SK-N-SH treated with all-trans-retinoic acid at 6 μM for 48 hours (cell line): ENCODE results near the gene CGA.

Source experiments
- ATAC-seq: fragments of 200-7000 bp; cut with Tn5 transposase; 3 replicates; pipeline ENCODE4 v1.9.1; 2020; ENCODE audit warnings: mild to moderate bottlenecking, moderate library complexity
- ARNTL ChIP-seq: fragments of 450-650 bp; formaldehyde crosslinking; IDR thresholded peaks from 2 replicates; pipeline ENCODE4 v1.5.0; 2020; ENCODE audit warnings: low read depth, mild to moderate bottlenecking, moderate library complexity, borderline replicate concordance
- BACH2 ChIP-seq: fragments of 250-450 bp; sonication (Bioruptor Pico); IDR thresholded peaks from 2 replicates; pipeline ENCODE4 v1.9.0; 2021; ENCODE audit warnings: mild to moderate bottlenecking, borderline replicate concordance
- CSDC2 ChIP-seq: fragments of 250-450 bp; sonication (Bioruptor Pico); IDR thresholded peaks from 2 replicates; pipeline ENCODE4 v1.5.0; 2020; ENCODE audit warnings: mild to moderate bottlenecking, moderate library complexity
- ESRRG ChIP-seq: fragments of 250-450 bp; sonication (Bioruptor Pico); IDR thresholded peaks from 2 replicates; pipeline ENCODE4 v1.6.1; 2021; ENCODE audit warnings: mild to moderate bottlenecking
- GLIS3 ChIP-seq: fragments of 250-450 bp; sonication (Bioruptor Pico); IDR thresholded peaks from 2 replicates; pipeline ENCODE4 v1.5.0; 2020; ENCODE audit warnings: mild to moderate bottlenecking, moderate library complexity
- ISL1 ChIP-seq: fragments of 250-450 bp; sonication (Bioruptor Pico); IDR thresholded peaks from 2 replicates; pipeline ENCODE4 v2.1.2; 2022; ENCODE audit warnings: mild to moderate bottlenecking, moderate library complexity
- OSR1 ChIP-seq: fragments of 250-450 bp; sonication (Bioruptor Pico); IDR thresholded peaks from 2 replicates; pipeline ENCODE4 v1.8.0; 2022; ENCODE audit warnings: moderate library complexity, mild to moderate bottlenecking, inconsistent platforms
- PPARA ChIP-seq: fragments of 250-450 bp; sonication (Bioruptor Pico); IDR thresholded peaks from 2 replicates; pipeline ENCODE4 v1.5.0; 2020; ENCODE audit warnings: mild to moderate bottlenecking, borderline replicate concordance
- RARB ChIP-seq: fragments of 250-450 bp; sonication (Bioruptor Pico); IDR thresholded peaks from 2 replicates; pipeline ENCODE4 v1.8.0; 2021; ENCODE audit warnings: mild to moderate bottlenecking, moderate library complexity
- SNAI2 ChIP-seq: fragments of 250-450 bp; sonication (Bioruptor Pico); IDR thresholded peaks from 2 replicates; pipeline ENCODE4 v1.5.0; 2020; ENCODE audit warnings: mild to moderate bottlenecking, moderate library complexity
- TCF4 ChIP-seq: fragments of 250-450 bp; sonication (Bioruptor Pico); IDR thresholded peaks from 2 replicates; pipeline ENCODE4 v1.8.0; 2021; ENCODE audit warnings: mild to moderate bottlenecking, moderate library complexity, borderline replicate concordance
- TOX ChIP-seq: fragments of 250-450 bp; sonication (Bioruptor Pico); IDR thresholded peaks from 2 replicates; pipeline ENCODE4 v1.8.0; 2021; ENCODE audit warnings: mild to moderate bottlenecking, moderate library complexity, borderline replicate concordance
- ZC3H10 ChIP-seq: fragments of 250-450 bp; sonication (Bioruptor Pico); IDR thresholded peaks from 2 replicates; pipeline ENCODE4 v1.5.1; 2021; ENCODE audit warnings: mild to moderate bottlenecking, moderate library complexity
- ZFP3 ChIP-seq: fragments of 250-450 bp; sonication (Bioruptor Pico); IDR thresholded peaks from 2 replicates; pipeline ENCODE4 v1.5.0; 2020; ENCODE audit warnings: mild to moderate bottlenecking, moderate library complexity
- ZFP30 ChIP-seq: fragments of 450-650 bp; formaldehyde crosslinking; IDR thresholded peaks from 2 replicates; pipeline ENCODE4 v1.5.0; 2022; ENCODE audit warnings: mild to moderate bottlenecking, moderate library complexity
- ZNF565 ChIP-seq: fragments of 450-650 bp; formaldehyde crosslinking; conservative IDR thresholded peaks from 2 replicates; pipeline ENCODE4 v1.5.0; 2020; ENCODE audit warnings: low read depth, mild to moderate bottlenecking, moderate library complexity
- ZNF70 ChIP-seq: fragments of 450-650 bp; formaldehyde crosslinking; IDR thresholded peaks from 2 replicates; pipeline ENCODE4 v1.5.0; 2020; ENCODE audit warnings: mild to moderate bottlenecking, moderate library complexity
- ZNF8 ChIP-seq: fragments of 450-650 bp; formaldehyde crosslinking; IDR thresholded peaks from 2 replicates; pipeline ENCODE4 v1.5.0; 2020; ENCODE audit warnings: mild to moderate bottlenecking, moderate library complexity
- TF ChIP-seq, protein P1 (sequence below): fragments of 250-450 bp; sonication (Bioruptor Pico); IDR thresholded peaks from 2 replicates; pipeline ENCODE4 v1.5.0; 2020; ENCODE audit warnings: mild to moderate bottlenecking, moderate library complexity
- TF ChIP-seq, protein P2 (sequence below): fragments of 250-450 bp; sonication (Bioruptor Pico); IDR thresholded peaks from 2 replicates; pipeline ENCODE4 v1.8.0; 2020; ENCODE audit warnings: mild to moderate bottlenecking, moderate library complexity, borderline replicate concordance
- TF ChIP-seq, protein P3 (sequence below): fragments of 250-450 bp; sonication (Bioruptor Pico); IDR thresholded peaks from 2 replicates; pipeline ENCODE4 v1.5.1; 2020; ENCODE audit warnings: low read depth, mild to moderate bottlenecking, moderate library complexity
- TF ChIP-seq, protein P4 (sequence below): fragments of 250-450 bp; sonication (Bioruptor Pico); IDR thresholded peaks from 2 replicates; pipeline ENCODE4 v1.8.0; 2021; ENCODE audit warnings: low read depth, mild to moderate bottlenecking, moderate library complexity, borderline replicate concordance
- TF ChIP-seq, protein P5 (sequence below): fragments of 250-450 bp; sonication (Bioruptor Pico); IDR thresholded peaks from 2 replicates; pipeline ENCODE4 v1.5.1; 2021; ENCODE audit warnings: mild to moderate bottlenecking, moderate library complexity

CGA gene

DNA sequence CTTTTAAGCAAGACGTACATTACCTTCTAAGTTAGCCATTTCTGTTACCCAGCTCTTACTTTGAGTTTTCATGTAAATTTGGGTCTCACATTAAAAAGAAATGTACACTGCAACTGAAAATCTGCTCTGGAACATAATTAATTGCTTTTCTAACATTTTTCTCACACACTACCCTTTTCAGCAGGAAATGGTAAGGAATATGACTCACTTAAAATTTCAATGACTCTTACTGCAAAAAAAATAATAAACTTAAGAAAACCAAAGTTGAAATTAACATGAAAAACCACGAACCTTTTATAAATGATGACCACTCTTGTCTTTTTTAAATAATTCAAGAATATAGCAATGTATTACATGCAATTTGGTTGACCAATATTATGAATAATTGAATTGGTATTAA is 1.3 kb downstream of the CGA start (continued):
- TF ChIP-seq, protein P1, sequence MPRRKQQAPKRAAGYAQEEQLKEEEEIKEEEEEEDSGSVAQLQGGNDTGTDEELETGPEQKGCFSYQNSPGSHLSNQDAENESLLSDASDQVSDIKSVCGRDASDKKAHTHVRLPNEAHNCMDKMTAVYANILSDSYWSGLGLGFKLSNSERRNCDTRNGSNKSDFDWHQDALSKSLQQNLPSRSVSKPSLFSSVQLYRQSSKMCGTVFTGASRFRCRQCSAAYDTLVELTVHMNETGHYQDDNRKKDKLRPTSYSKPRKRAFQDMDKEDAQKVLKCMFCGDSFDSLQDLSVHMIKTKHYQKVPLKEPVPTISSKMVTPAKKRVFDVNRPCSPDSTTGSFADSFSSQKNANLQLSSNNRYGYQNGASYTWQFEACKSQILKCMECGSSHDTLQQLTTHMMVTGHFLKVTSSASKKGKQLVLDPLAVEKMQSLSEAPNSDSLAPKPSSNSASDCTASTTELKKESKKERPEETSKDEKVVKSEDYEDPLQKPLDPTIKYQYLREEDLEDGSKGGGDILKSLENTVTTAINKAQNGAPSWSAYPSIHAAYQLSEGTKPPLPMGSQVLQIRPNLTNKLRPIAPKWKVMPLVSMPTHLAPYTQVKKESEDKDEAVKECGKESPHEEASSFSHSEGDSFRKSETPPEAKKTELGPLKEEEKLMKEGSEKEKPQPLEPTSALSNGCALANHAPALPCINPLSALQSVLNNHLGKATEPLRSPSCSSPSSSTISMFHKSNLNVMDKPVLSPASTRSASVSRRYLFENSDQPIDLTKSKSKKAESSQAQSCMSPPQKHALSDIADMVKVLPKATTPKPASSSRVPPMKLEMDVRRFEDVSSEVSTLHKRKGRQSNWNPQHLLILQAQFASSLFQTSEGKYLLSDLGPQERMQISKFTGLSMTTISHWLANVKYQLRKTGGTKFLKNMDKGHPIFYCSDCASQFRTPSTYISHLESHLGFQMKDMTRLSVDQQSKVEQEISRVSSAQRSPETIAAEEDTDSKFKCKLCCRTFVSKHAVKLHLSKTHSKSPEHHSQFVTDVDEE: no peak
- no peak for TF ChIP-seq SNAI2 (CRISPR knock-in tag)
- TF ChIP-seq, protein P2, sequence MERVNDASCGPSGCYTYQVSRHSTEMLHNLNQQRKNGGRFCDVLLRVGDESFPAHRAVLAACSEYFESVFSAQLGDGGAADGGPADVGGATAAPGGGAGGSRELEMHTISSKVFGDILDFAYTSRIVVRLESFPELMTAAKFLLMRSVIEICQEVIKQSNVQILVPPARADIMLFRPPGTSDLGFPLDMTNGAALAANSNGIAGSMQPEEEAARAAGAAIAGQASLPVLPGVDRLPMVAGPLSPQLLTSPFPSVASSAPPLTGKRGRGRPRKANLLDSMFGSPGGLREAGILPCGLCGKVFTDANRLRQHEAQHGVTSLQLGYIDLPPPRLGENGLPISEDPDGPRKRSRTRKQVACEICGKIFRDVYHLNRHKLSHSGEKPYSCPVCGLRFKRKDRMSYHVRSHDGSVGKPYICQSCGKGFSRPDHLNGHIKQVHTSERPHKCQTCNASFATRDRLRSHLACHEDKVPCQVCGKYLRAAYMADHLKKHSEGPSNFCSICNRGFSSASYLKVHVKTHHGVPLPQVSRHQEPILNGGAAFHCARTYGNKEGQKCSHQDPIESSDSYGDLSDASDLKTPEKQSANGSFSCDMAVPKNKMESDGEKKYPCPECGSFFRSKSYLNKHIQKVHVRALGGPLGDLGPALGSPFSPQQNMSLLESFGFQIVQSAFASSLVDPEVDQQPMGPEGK (CRISPR knock-in tag): no peak

DNA sequence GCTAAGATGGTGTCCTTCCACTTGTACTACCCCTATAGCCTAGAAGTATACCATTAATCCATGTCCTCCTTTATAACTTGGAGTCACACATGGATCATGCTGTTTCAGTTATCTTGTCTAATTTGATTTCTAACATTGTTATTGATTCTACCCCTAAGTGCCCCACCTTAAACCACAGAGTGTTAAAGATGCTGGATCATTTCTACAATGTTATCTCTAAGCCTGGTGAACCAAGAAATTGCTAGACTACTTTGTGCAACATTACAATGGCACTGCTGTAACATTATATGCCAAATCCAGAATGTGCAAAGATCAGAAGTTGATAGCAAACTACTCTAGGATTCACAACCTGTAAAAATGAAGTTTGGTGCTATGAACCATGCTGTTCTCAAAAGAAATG is 1.7 kb downstream of the CGA start:
- no peak for ATAC-seq
- no peak for TF ChIP-seq BACH2 (CRISPR knock-in tag)
- no peak for TF ChIP-seq ZFP3 (CRISPR knock-in tag)
- TF ChIP-seq ARNTL (CRISPR knock-in tag): no peak
- TF ChIP-seq, all 23 proteins: peak for 0

DNA sequence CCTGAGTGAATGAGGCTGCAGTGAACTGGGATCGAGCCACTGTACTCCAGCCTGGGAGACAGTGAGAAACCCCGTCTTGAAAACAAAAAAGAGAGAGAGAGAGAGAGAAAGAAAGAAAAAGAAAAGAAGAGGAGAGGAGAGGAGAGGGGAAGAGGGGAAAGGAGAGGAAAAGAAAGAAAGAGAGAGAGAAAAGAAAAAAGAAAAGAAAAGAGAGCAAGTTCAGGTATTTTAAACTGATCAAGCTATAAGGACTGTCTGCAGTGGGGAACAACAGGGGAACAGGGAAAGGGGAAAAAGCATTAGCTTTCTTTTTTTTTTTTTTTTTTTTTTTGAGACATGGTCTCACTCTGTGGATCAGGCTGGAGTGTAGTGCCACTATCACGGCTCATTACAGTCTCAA is 2.5 kb downstream of the CGA start:
- no peak for TF ChIP-seq SNAI2 (CRISPR knock-in tag)
- TF ChIP-seq BACH2 (CRISPR knock-in tag): no peak
- TF ChIP-seq PPARA (CRISPR knock-in tag): no peak
- TF ChIP-seq ARNTL (CRISPR knock-in tag): no peak
- no peak for TF ChIP-seq GLIS3 (CRISPR knock-in tag)
- TF ChIP-seq, protein P3, sequence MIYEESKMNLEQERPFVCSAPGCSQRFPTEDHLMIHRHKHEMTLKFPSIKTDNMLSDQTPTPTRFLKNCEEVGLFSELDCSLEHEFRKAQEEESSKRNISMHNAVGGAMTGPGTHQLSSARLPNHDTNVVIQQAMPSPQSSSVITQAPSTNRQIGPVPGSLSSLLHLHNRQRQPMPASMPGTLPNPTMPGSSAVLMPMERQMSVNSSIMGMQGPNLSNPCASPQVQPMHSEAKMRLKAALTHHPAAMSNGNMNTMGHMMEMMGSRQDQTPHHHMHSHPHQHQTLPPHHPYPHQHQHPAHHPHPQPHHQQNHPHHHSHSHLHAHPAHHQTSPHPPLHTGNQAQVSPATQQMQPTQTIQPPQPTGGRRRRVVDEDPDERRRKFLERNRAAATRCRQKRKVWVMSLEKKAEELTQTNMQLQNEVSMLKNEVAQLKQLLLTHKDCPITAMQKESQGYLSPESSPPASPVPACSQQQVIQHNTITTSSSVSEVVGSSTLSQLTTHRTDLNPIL: no peak
- TF ChIP-seq ZFP30 (CRISPR knock-in tag): no peak
- TF ChIP-seq ESRRG (CRISPR knock-in tag): no peak
- TF ChIP-seq ZNF565 (CRISPR knock-in tag): no peak
- no peak for TF ChIP-seq ZNF70 (CRISPR knock-in tag)
- TF ChIP-seq ZNF8 (CRISPR knock-in tag): no peak
- no peak for TF ChIP-seq ZFP3 (CRISPR knock-in tag)
- TF ChIP-seq ISL1 (CRISPR knock-in tag): no peak
- no peak for TF ChIP-seq ZC3H10 (CRISPR knock-in tag)
- TF ChIP-seq, protein P4, sequence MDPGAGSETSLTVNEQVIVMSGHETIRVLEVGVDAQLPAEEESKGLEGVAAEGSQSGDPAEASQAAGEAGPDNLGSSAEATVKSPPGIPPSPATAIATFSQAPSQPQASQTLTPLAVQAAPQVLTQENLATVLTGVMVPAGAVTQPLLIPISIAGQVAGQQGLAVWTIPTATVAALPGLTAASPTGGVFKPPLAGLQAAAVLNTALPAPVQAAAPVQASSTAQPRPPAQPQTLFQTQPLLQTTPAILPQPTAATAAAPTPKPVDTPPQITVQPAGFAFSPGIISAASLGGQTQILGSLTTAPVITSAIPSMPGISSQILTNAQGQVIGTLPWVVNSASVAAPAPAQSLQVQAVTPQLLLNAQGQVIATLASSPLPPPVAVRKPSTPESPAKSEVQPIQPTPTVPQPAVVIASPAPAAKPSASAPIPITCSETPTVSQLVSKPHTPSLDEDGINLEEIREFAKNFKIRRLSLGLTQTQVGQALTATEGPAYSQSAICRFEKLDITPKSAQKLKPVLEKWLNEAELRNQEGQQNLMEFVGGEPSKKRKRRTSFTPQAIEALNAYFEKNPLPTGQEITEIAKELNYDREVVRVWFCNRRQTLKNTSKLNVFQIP (CRISPR knock-in tag): no peak
- no peak for TF ChIP-seq RARB
- no peak for TF ChIP-seq TOX
- TF ChIP-seq CSDC2 (CRISPR knock-in tag): no peak
- no peak for TF ChIP-seq TCF4 (CRISPR knock-in tag)
- no peak for TF ChIP-seq OSR1
- TF ChIP-seq, all 23 proteins: peak for 0
- no peak for ATAC-seq

DNA sequence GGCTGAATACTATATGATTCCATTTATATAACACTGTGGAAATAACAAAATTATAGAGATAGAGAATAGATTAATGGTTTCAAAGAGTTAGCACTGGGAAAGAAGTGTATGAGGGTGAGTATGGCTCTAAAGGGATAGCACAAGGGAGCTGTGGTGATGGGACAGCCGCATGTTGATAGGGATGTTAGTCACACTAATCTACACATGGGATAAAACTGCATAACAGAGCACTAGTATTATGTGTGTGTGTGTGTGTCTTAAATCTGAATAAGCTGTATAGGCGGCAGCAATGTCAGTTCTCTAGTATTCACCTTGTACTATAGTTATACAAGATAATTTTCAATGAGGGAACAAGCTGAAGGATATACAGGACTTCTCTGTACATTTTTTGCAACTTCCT is 5.8 kb downstream of the CGA start:
- no peak for ATAC-seq
- TF ChIP-seq, protein P5, sequence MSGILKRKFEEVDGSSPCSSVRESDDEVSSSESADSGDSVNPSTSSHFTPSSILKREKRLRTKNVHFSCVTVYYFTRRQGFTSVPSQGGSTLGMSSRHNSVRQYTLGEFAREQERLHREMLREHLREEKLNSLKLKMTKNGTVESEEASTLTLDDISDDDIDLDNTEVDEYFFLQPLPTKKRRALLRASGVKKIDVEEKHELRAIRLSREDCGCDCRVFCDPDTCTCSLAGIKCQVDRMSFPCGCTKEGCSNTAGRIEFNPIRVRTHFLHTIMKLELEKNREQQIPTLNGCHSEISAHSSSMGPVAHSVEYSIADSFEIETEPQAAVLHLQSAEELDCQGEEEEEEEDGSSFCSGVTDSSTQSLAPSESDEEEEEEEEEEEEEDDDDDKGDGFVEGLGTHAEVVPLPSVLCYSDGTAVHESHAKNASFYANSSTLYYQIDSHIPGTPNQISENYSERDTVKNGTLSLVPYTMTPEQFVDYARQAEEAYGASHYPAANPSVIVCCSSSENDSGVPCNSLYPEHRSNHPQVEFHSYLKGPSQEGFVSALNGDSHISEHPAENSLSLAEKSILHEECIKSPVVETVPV (CRISPR knock-in tag): no peak
- no peak for TF ChIP-seq SNAI2 (CRISPR knock-in tag)
- TF ChIP-seq TCF4 (CRISPR knock-in tag): no peak
- no peak for TF ChIP-seq CSDC2 (CRISPR knock-in tag)
- TF ChIP-seq ISL1 (CRISPR knock-in tag): no peak
- no peak for TF ChIP-seq ZNF8 (CRISPR knock-in tag)
- TF ChIP-seq GLIS3 (CRISPR knock-in tag): no peak
- TF ChIP-seq ZFP3 (CRISPR knock-in tag): no peak
- TF ChIP-seq, protein P4 (CRISPR knock-in tag): no peak
- TF ChIP-seq ARNTL (CRISPR knock-in tag): no peak
- TF ChIP-seq TOX: no peak
- TF ChIP-seq RARB: no peak
- TF ChIP-seq PPARA (CRISPR knock-in tag): no peak
- no peak for TF ChIP-seq ESRRG (CRISPR knock-in tag)
- TF ChIP-seq ZNF70 (CRISPR knock-in tag): no peak
- TF ChIP-seq ZC3H10 (CRISPR knock-in tag): no peak
- TF ChIP-seq, protein P2 (CRISPR knock-in tag): no peak
